GM19452 (cell line): ENCODE data around the gene PNLIPRP2.

Experiments used
- ATAC-seq: cut with Tn5 transposase; IDR thresholded peaks from one replicate; pipeline ENCODE4 v1.9.1; 2021; ENCODE audit not compliant: unreplicated experiment

The PNLIPRP2 gene

DNA sequence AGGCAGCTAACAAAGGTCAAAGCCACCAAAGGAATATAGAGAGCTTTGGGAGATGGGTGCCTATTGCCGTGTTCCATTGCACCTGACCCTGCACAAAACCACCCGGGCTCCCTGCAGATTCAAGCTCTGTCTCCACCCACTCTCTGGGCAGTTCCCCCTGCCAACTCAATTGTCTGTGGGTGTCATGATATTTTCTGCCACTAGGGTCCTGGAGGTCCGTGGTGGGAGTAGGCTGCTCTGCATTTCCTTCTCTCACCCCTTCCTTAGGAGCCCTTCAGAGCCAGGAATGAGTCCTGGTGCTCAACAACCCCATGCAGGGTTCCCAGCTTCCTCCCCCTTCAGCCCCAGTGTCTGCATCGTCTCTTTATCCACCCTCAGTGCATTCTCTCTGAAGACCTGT is 34.1 kb downstream of the PNLIPRP2 start:
- no peak for ATAC-seq

DNA sequence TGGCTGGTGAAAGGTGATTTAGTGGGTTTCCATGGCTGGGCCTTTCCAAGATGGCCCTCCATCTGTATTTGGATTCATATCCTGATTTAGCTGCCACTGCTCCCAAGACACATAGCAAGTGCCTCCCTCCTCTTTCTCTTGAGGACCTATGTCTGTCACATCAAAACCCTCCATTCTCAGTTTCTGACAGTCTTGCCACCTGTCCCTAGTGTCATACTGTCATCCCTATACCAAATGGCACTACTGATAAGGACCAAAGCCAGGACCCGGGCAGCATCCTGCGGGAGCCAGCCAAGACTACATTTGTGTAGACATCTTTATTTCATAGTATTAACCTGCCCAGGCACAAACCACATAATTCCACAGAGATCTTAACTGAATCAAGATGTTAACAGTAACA is 34.8 kb downstream of the PNLIPRP2 start:
- ATAC-seq: no peak

DNA sequence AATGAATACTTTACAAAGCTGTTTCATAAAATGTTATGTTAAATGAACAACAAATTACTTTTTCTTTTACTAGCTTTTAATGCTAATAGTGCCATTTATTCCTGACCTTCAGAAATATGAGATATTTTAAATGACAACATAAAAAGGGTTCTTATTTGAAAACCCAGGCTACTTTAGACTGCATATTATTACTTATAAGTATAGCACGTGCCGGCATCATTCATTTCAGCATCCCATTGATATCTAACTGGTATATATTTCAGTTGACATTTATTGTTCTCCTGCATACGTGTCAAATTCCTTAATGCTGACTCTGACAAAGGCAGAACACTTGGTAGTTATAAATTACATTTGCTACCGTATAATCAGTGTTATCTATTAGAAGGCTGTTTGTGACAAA is 35.3 kb downstream of the PNLIPRP2 start:
- no peak for ATAC-seq

DNA sequence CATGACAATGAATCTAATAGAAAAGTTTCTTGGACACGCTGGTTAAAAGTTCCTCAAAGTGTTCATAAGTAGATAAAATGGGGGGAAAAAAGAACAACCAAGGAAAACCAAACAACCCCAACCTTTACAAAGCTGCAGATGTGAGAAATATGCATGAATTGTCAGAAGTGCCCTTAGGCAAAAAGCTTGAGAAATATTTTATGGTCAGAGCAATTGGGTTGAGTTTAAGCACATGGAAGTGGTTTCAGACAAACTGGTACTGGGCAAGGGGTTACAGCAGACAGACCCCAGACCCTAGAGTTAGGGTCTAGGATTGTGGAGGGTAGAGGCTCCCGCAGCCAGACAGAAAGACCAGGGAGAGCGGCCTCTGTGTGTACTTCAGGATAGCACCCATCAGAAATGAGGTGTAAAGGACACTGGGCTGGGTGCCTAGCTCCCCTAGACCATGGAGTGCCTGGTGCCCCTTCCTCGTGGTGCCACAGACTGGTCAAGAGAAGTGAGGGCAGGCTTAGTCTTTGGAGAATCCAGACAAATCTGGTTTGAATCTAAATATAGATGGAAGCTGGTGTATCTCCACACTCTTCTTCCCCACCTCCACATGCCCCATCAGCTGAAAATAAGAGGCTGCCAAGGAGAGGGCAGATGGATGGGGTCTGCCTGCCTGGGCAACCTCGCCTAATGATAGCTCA is 37.3 kb downstream of the PNLIPRP2 start:
- no peak for ATAC-seq

DNA sequence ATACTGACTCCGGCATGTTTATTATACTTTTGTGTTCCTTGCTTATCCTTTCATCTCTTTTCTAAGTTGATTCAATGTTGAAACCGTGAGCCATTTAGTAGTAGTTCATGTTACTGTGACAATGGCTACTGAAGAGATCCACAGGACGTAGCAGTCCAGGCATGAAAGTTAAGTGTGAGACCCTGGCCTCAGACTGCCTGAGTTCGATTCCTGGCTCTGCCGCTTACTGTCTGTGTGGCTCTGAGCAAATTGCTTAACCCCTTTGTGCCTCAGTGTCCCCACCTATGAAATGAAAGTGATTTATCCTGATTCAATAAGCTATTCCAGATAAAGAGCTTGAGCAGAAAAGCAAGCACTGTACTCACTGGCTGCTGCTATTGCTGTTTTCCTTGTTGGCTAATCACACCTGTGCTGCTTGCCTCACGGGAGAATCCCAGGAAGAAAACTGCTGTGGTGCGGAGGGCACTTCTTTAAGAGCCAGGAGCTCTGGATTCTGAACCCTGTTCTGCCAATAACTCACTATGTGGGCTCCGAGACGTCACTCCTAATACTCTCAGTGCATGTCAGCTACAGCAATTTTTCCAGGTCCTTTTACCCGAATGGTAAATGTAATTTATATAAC is 38.4 kb downstream of the PNLIPRP2 start:
- no peak for ATAC-seq

DNA sequence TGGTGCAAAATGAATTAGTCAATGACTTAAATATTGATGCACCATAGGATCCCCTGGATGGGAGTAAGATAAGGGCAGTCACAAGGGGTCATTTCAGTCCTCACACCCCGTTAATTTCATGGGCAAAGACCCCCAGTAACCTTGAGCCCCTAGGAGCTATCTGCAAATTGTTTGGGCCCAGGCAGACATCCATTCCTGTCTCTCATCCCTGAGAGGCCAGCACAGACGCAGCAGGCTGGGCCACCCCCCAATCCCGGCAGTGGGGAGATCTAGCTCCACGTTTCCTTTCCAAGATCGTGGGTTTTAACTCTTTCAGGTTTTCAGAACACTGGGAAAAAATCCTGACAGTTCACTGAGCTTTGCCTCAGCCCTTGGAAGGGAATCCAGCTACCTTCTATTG is 40.1 kb downstream of the PNLIPRP2 start:
- ATAC-seq: no peak

DNA sequence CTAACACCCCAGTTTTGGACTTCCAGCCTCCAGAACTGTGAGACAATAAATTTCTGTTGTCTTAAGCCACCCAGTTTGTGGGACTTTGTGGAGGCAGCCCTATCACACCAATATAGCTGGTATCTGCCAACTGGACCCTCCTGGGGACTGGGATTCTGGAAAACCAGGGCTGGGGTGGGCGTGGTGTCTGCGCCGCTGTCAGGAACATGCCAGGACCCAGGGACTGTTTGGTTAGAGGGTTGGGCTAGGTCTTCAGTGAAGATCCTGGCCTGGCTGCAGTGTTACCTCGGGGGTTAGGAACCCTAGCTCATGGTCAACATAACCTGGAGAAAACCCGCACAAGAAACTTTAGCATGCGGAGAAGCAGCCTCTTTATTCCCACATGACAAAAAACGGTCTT is 42.6 kb downstream of the PNLIPRP2 start:
- no peak for ATAC-seq

DNA sequence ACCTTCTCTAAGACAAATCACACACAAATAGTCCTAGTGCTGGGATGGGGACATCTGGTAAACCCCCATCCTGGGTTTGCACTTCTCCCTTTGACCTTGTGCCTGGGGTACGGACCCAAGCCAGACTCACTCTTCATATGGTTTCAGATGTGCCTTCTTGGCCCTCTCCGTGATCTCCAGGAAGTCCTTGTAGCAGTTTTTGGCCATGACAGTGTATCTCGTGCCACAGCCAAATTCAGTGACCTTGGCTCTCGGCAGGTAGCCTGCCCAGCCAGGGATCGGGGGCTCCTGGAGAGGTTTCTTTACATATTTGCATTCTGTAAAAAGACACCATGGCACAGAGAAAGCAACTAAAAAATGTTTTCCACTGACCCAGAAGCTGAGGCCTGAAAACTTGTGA is 43.9 kb downstream of the PNLIPRP2 start:
- ATAC-seq: no peak

DNA sequence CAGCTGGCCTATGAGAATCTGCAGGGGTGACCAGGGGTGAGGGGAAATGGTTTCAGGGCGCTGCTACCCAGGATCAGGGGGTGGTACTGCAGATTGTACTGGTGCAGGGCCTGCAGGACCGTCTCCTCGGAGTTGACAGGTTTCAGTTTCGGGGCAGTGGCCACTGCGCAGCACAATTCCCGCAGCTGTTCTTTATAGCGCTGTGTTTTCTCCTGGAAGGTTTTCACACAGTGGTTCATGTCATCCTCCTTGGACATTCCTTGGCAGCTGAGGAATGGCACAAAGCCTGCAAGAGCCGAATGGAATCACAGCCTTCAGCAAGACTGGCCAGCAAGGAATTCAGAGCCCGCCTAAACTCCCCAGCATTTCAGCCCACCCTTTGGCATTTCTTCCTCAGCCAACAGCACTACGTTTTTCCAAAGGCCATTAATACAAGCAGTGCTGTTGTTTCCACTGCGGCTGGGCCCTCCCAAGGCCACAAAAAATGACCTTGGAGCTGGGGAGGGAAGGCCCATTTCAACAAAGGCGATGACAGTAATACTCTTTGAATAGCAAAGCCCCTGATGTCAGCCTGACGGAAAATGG is 44.9 kb downstream of the PNLIPRP2 start:
- ATAC-seq: no peak

DNA sequence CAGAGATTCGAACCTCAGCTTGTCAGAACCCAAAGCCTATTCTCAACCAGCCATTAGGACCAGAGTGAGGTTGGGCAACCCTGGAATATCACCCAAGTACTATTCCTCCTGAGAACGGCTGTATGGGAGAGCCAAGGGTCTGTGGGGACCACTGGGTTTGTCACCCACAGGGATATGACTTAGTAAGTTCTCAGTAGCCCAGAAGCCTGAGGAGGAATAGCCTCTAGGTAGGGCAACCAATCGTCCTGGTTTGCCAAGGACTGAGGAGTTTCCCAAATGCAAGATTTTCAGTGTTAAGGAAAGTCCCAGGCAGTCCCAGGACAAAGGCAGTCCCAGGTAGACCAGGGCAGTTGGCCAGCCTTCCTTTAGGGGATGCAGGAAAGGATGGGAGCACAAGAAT is 46.7 kb downstream of the PNLIPRP2 start:
- no peak for ATAC-seq

DNA sequence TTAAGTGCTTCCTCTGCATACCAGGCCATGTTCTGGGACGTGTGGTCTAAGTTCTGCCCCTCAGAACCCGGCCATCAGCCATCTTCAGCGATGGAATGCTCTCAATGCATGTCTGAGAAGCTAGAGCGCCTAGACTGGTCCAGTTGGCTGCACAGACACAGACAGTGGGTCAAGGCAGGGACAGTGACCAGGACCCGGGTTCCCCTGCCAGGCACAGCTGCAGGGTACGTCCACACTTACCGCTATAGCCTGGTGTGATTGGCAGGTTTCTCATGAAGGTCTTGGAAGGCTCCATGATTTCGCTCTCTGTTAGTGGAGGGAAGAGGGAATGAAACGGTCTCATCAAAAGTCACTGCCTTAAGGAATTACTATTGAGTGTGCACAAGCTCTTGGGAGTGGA is 47.3 kb downstream of the PNLIPRP2 start:
- ATAC-seq: no peak

DNA sequence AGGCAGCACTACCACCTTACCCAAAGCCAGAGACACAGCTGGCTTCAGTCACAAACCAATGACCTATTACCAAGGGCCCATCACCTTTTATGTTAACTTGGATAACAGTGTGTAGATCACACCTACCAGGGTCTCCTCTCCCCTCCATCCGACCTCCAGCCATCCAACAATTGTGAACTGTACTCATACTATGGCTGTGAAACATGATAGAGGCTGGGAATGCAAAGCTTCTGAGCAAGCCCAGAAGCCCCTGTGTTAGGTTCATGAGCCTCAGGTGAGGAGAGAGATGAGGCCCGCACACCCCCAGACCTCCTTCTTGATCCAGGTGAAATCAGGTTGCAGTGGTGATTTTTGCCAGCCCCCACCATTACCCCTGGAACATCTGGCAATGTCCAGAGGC is 47.7 kb downstream of the PNLIPRP2 start:
- no peak for ATAC-seq

DNA sequence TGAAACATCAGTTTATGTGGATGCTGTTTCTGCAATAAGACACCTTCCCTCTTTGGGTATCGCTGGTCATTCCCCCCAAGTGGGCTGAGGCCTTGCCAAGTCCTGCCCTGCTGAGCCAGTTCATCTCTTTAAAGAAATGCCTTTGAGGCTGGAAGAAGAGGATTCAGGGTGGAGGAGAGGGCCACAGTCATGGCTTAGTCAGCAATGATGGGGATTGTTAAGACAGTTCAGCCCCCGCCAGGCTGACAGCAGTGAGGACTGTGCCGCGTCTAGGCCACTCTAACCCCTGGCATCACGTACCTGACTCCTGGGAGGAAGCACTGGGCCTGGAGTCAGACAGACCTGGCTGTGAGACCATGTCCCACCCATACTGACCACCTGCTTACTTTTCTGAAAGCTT is 48.3 kb downstream of the PNLIPRP2 start:
- ATAC-seq: no peak

DNA sequence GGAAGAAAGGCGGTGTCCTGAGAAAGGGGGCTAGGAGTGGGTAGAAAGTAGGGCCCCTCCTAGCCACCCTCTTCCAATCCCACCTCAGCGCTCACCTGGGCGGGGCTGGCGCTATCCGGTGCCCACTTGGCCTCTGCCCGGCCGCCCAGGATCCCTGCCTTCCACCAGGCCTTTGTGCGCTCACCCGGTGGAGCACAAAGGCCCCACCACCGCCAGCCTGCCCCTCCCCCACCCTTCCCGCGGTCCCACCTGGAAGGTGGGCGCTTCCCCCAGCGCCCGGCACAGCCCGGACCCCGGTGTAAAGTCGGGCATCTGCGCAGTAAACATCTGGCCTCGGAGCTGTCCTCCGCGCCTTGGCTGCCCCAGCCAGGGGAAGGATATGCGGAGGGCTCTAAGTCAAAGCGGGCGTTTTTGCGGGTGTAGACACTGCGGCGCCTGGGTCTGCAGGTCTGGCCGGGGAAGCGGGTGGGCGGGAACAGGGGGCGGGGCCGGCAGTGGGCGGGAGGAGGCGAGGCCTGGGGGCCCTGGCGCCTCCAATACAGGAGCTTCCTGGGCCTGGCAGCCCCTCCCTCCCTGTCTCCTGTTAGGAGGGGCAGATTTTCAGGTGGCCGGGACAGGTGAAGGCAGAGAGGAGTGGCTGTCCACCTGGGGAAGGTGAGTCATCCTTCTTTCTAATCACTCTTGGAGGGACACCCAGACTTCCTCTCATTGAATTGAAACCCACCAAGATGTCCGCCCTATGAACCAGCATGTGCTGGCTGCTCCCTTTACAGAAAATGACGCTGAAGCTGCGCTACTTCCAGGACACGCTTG is 49.3 kb downstream of the PNLIPRP2 start:
- ATAC-seq: no peak

DNA sequence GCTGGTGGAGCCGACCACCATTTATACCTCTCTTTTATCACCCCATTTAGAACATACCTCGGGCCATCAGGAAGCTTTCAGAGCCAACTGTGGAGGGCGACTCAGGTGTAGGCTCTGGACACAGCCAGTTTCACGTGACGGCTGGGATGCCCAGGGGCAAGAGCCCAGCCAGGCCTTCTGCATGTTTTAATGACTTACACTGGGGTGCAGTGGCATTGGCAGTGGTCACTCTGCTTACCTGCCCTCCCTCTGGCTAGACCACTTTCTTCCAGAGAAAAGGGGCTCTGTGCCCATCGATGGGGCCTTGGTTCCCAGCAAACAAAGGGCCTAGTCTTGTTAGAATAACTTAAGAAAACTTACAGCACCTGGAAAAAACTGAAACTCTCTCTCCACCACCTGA is 50.0 kb downstream of the PNLIPRP2 start:
- ATAC-seq: no peak

DNA sequence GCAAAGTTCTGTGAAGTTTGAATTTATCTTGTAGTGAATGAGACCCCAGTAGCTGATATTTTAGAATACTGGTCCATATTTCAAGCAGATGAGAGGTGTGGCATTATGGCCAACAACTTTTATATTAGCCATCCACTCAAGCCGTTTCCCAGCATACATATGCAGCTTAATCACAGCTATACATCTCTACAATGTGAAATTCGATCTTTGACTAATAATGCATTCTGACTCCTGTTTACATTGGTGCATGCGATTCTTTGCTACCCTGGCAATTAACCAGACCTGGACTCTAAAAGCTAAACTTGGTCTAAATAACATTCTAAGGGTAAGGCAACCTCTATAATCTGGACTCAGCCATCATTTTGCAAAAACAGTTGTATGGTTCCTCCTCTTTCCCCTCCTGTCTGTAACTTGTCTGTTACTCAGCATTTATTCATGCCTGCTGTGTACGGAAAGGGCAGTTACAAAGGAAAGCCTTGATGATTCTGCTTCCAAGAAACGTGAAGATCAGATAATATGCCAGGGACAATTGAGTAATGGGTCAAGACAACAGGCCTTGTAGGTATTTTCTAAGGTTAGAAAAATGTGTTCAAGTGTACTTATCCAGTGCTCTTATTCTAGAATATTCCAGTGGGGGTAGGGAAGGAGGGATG is 50.6 kb downstream of the PNLIPRP2 start:
- ATAC-seq: no peak

DNA sequence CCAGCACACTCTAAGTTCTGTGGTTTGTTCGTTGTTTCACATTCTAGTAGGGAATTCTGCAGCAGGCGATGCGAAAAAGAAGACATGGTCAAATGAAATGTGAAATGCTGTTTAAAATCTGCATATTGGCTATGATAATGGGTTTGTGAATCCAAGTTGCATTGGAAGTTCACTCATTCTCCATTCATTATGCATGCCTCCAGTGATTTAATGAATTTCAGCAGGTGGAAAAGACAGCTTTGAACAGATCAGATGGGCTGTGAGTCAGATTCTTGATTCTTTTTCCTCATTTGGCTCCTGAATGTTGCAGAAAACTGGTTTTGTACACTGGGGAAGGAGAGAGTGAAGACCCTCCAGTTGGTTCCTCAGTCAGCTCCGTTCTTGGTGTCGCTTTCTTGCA is 52.1 kb downstream of the PNLIPRP2 start:
- no peak for ATAC-seq

DNA sequence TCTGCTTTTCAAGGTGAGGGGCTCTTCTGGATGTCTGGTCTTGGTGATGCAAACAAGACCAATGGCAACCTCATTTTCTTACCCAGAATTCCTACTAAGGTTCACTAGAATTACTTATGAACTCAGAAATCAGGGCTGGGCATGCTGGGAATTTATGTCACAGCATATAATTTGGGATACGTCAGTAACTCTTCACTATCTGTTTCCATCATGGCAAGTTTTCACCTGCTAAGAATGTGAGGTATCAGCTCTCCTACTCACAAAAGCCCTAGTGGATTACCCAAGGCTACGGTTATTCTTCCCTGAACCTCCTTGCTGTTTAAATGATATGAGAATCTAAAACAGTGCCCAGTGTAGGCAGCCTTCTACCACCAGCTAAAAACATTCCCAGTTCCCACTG is 53.1 kb downstream of the PNLIPRP2 start:
- ATAC-seq: no peak

DNA sequence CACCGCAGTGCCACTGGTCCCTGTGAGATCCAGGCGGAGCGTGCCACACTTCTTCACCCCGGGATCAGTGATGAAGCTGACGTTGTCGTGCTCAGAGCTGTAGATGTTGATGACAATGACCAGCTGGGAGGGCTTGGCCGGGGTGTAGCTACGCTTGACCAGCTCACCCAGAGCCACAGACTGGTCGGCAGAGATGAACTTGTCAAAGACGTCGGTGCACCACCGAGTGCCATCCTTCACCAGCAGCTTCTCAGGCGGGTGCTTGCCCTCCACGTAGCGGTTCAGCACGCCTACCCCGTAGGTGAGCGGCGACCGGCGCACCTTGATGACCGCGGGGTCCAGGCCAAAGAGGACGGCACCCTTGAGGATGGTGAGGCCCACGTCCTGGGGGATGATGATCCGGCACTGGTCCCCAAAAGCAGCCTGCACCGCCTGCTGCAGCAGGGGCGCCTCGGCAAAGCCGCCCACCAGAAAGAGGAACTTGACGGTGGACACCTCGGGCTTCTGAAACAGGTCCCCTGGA is 54.2 kb downstream of the PNLIPRP2 start:
- ATAC-seq: no peak

DNA sequence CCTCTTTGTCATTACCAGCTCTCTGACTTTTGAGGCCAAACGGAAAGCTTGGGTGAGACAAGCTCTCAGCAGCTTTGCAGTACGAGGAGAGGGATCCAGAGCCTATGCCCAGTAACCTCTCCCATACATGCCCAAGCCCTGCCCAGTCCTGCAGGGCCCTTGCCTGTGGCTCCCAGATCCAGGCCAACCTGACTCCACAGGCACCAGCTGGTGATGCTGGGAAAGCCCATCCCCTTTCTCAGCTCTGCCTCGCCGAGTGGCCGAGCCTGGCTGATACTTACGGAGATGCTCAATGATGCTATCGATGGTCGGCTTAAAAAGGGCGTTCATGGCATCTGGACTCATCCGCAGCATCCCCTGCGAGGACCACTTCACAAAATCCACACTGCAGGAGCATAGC is 55.4 kb downstream of the PNLIPRP2 start:
- no peak for ATAC-seq

DNA sequence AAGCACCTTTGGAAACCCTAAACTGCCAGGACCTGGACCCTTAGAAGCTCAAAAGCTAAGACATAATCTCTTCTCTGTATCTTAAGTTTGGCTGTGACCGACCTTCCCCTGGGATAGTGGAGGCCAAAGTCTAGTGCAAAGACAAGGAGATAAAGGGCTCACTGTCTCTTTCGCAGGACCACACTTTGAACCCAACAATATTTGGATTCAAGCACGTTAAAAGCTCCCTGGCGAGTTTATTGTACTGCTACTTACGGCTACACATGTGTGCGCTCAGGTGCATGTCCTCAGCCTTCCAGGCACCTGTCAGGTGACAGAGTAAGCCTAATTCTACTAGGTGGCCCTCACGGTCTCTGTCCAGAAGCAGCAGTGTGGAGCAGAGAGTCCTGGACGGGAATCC is 55.9 kb downstream of the PNLIPRP2 start:
- ATAC-seq: no peak
